BLaER1 treated with 17β-estradiol and CSF1 and Interleukin-3, amounts not matched to agents 10 nM and 100 nM (cell line): ENCODE measurements around the gene UVSSA.

Experiments
- H3K27ac ChIP-seq, 11 experiments: shearing (Covaris generic); formaldehyde crosslinking; 2 replicates each; pipeline ENCODE4 v1.8.1; 2022
- H3K27me3 ChIP-seq, 11 experiments: shearing (Covaris generic); formaldehyde crosslinking; 2 replicates each; pipeline ENCODE4 v1.8.1; 2022
- H3K36me3 ChIP-seq, 11 experiments: shearing (Covaris generic); formaldehyde crosslinking; 2 replicates each; pipeline ENCODE4 v1.8.1; 2022
- H3K4me1 ChIP-seq, 10 experiments: shearing (Covaris generic); formaldehyde crosslinking; 2 replicates each; pipeline ENCODE4 v1.8.1; 2022
- H3K4me2 ChIP-seq, 11 experiments: shearing (Covaris generic); formaldehyde crosslinking; 2 replicates each; pipeline ENCODE4 v1.8.1; 2022
- H3K4me3 ChIP-seq, 10 experiments: shearing (Covaris generic); formaldehyde crosslinking; 2 replicates each; pipeline ENCODE4 v1.8.1; 2022
- H3K9ac ChIP-seq, 11 experiments: shearing (Covaris generic); formaldehyde crosslinking; 2 replicates each; pipeline ENCODE4 v1.8.1; 2022
- H3K9me3 ChIP-seq, 11 experiments: shearing (Covaris generic); formaldehyde crosslinking; replicated peaks in 1 of 11; 2 replicates each; pipeline ENCODE4 v1.8.1; 2022
- H4K20me1 ChIP-seq, 11 experiments: shearing (Covaris generic); formaldehyde crosslinking; 2 replicates each; pipeline ENCODE4 v1.8.1; 2022
- Cebpa-rat ChIP-seq, 11 experiments: shearing (Covaris generic); IDR thresholded peaks; 2 replicates each; pipeline ENCODE4 v1.8.1; 2022

UVSSA gene

GRCh38 chr4:1405254-1405635 is 58.2 kb downstream of the UVSSA start:
- Histone ChIP-seq H3K9me3 (peaks cover 83 to 99% (median 94%) of the 10 kb centered on the region in 11 experiments), H3K27me3 (peaks cover 0 to 24% (median 5%) of the 10 kb centered on the region in 11 experiments; a peak in 6 of 22 replicates), H3K4me2 (no peak overlapping the region)

GRCh38 chr4:1405636-1406393 is 58.8 kb downstream of the UVSSA start:
- Histone ChIP-seq H3K9ac (no peak overlapping the region), H3K4me2 (no peak overlapping the region), H3K27me3 (peaks cover 0 to 27% (median 7%) of the 10 kb centered on the region in 11 experiments; a peak in 11 of 22 replicates), H3K36me3 (no peaks in the 10 kb centered on the region), H3K4me1 (no peaks in the 10 kb centered on the region), H3K9me3 (peaks cover 77 to 93% (median 89%) of the 10 kb centered on the region in 11 experiments), H4K20me1 (0 out of 22 replicates have a peak, but pooled peaks cover 0 to 4% (median 0%) of the 10 kb centered on the region in 11 experiments), H3K4me3 (0 out of 20 replicates have a peak overlapping the region, but pooled peaks of 1 of the 10 experiments have one; percentile 15), H3K27ac (no peak overlapping the region)
- no peak for TF ChIP-seq Cebpa-rat (IDR thresholded peaks at IDR 0.05)

More at GRCh38 chr4:1405254-1405635, 58.2 kb downstream of the UVSSA start:
- no peak for TF ChIP-seq Cebpa-rat (IDR thresholded peaks at IDR 0.05)
- Histone ChIP-seq H3K36me3 (no peaks in the 10 kb centered on the region), H3K27ac (no peak overlapping the region), H3K4me3 (peak overlapping the region in 1 of 10 experiments; percentile 19; a peak in 1 of 20 replicates), H4K20me1 (no peaks in the 10 kb centered on the region), H3K9ac (no peak overlapping the region), H3K4me1 (no peaks in the 10 kb centered on the region)

- Histone ChIP-seq H3K9ac (no peak within 1 kb of the TSS), H3K4me2 (no peak within 1 kb of the TSS), H3K27ac (no peak within 1 kb of the TSS), H3K4me1 (no peaks in the 10 kb centered on the region), H3K9me3 (peaks cover 73 to 86% (median 84%) of the 10 kb centered on the region in 11 experiments), H3K4me3 (peak within 1 kb of the TSS in 1 of 10 experiments; percentile 15; a peak in 1 of 20 replicates), H4K20me1 (0 out of 22 replicates have a peak, but pooled peaks cover 0 to 11% (median 0%) of the 10 kb centered on the region in 11 experiments), H3K27me3 (peaks cover 0 to 34% (median 14%) of the 10 kb centered on the region in 11 experiments; a peak in 17 of 22 replicates), H3K36me3 (no peaks in the 10 kb centered on the region)
- no peak for TF ChIP-seq Cebpa-rat (IDR thresholded peaks at IDR 0.05)
Measured at GRCh38 chr4:1406394-1406980, 59.5 kb downstream of the UVSSA start, which contains the start of gene NKX1-1. TSS of gene NKX1-1 (minus strand) at chr4:1406442. CDS start at chr4:1406442, 0 bp downstream.

GRCh38 chr4:1406981-1407656 is 60.1 kb downstream of the UVSSA start:
- Histone ChIP-seq H3K27me3 (peaks cover 0 to 40% (median 17%) of the 10 kb centered on the region in 11 experiments; a peak in 17 of 22 replicates), H3K4me1 (no peaks in the 10 kb centered on the region), H3K9ac (no peak overlapping the region), H4K20me1 (0 out of 22 replicates have a peak, but pooled peaks cover 0 to 12% (median 0%) of the 10 kb centered on the region in 11 experiments), H3K27ac (no peak overlapping the region), H3K36me3 (no peaks in the 10 kb centered on the region), H3K4me2 (no peak overlapping the region), H3K9me3 (peaks cover 67 to 80% (median 78%) of the 10 kb centered on the region in 11 experiments), H3K4me3 (no peak overlapping the region; a peak in 1 of 20 replicates)
- no peak for TF ChIP-seq Cebpa-rat (IDR thresholded peaks at IDR 0.05)

GRCh38 chr4:1407657-1408333 is 60.8 kb downstream of the UVSSA start:
- H4K20me1 ChIP-seq: 0 out of 22 replicates have a peak, but pooled peaks cover 0 to 12% (median 0%) of the 10 kb centered on the region in 11 experiments
- H3K4me2 ChIP-seq: no peak overlapping the region
- no peak overlapping the region for H3K9ac ChIP-seq
- H3K27ac ChIP-seq: no peak overlapping the region
- H3K4me1 ChIP-seq: no peaks in the 10 kb centered on the region
- H3K27me3 ChIP-seq: peaks cover 0 to 40% (median 17%) of the 10 kb centered on the region in 11 experiments; a peak in 17 of 22 replicates
- H3K36me3 ChIP-seq: no peaks in the 10 kb centered on the region
- H3K9me3 ChIP-seq: peaks cover 63 to 79% (median 75%) of the 10 kb centered on the region in 11 experiments
- H3K4me3 ChIP-seq: no peak overlapping the region
- no peak for TF ChIP-seq Cebpa-rat (IDR thresholded peaks at IDR 0.05)

- Histone ChIP-seq H3K27me3 (peaks cover 0 to 40% (median 17%) of the 10 kb centered on the region in 11 experiments; a peak in 17 of 22 replicates), H3K4me3 (no peak overlapping the region), H4K20me1 (0 out of 22 replicates have a peak, but pooled peaks cover 0 to 12% (median 0%) of the 10 kb centered on the region in 11 experiments), H3K4me1 (no peaks in the 10 kb centered on the region), H3K27ac (no peak overlapping the region), H3K9me3 (peaks cover 63 to 79% (median 75%) of the 10 kb centered on the region in 11 experiments), H3K36me3 (no peaks in the 10 kb centered on the region), H3K9ac (no peak overlapping the region), H3K4me2 (no peak overlapping the region)
- TF ChIP-seq Cebpa-rat (IDR thresholded peaks at IDR 0.05): no peak
Measured at GRCh38 chr4:1408418-1408817, 61.4 kb downstream of the UVSSA start.

GRCh38 chr4:1409079-1409478 is 62.1 kb downstream of the UVSSA start:
- no peaks in the 10 kb centered on the region for H3K4me1 ChIP-seq
- H4K20me1 ChIP-seq: 0 out of 22 replicates have a peak, but pooled peaks cover 0 to 12% (median 0%) of the 10 kb centered on the region in 11 experiments
- H3K4me3 ChIP-seq: no peak overlapping the region
- H3K36me3 ChIP-seq: no peaks in the 10 kb centered on the region
- no peak overlapping the region for H3K27ac ChIP-seq
- TF ChIP-seq Cebpa-rat (IDR thresholded peaks at IDR 0.05): no peak
- peaks cover 0 to 40% (median 17%) of the 10 kb centered on the region in 11 experiments; a peak in 17 of 22 replicates for H3K27me3 ChIP-seq
- H3K4me2 ChIP-seq: no peak overlapping the region
- H3K9me3 ChIP-seq: peaks cover 61 to 77% (median 74%) of the 10 kb centered on the region in 11 experiments
- H3K9ac ChIP-seq: no peak overlapping the region
